Activated CD8-positive, alpha-beta memory T cell treated with anti-CD3 and anti-CD28 coated beads for 48 hours (primary cell): ENCODE measurements around the gene GSN.

ENCODE experiments used
- DNase-seq, 3 experiments: peaks; one replicate each; pipeline ENCODE4 v3.0.0-alpha.2; 2020; ENCODE audit warnings: low read depth in 2 of 3, low spot score in 2 of 3

GSN gene

DNA sequence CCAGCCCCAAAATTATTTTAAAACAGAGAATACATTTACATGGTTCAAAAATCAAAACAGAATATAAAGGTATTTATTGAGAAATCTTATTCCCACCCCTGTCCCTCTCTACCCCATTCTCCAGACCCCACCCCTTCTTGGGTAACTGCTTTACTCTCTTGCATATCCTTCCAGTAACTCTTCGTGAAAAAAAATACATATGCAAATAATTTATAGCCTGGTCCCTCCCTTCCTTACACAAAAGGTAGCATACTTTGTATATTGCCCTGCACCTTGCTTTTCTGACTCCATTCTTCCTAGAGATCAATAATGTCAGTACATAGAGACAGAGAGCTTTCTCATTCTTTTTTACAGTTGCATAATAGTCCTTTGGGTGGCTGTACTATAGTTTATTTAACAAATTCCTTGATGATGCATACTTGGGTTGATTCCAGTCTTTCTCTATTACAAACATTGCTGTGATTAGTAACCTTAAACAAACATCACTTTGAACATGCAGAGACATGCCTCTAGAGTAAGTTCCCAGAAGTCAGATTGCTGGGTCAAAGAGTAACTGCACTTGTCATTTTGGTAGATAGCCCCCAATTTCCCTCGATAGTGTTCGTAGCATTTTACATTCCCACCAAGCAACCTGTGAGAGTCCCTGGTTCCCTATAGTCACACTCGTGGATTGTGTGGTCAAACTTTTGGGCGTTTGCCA is 54.2 kb downstream of the GSN start:
- no peak for DNase-seq

DNA sequence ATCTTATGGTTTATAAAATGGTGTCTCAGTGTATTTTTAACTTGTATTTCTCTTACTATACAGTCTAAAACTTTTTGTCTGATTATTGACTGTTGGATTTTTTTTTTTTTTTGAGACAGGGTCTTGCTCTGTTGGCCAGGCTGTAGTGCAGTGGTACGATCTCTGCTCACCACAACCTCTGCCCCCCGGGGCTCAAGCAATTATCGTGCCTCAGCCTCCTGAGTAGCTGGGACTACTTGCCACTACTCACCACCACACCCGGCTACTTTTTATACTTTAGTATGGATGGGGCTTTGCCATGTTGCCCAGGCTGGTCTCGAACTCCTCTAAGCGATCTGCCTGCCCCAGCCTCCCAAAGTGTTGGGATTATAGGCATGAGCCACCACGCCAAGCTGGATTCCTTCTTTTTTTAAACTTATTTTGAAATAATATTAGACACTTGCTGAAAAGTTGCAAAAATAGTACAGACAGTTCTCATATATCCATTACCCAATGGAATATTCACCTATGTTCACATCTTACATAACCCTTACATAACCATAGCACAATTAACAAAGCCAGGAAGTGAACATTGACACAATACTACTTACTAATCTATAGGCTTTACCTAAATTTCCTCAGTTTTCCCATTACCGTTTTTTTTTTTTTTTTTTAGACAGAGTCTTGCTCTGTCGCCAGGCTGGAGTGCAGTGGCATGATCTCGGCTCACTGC is 54.9 kb downstream of the GSN start:
- no peak for DNase-seq

DNA sequence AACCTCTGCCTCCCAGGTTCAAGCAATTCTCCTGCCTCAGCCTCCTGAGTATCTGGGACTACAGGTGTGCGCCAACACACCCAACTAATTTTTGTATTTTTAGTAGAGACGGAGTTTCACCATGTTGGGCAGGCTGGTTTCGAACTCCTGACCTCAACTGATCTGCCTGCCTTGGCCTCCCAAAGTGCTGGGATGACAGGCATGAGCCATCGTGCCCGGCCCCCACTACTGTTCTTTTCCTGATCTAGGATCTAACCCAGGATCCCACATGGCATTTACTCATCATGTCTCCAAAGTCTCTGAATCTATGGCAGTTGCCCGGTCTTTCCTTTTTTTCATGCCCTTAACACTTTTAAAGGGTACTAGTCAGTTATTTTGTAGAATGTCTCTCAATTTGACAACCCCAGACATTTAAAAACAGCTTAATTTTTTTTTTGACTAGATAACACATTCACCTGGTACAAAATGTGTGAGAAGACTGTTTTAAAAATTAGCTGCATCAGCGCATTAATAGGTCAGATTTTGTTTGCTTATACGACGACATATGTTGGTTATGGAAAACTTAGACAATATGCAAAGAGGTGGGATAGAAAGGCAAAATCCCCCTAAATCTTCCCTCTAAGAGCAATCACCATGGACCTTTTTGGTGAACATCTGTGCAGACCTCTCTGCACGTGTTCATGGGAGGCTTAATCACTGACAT is 55.6 kb downstream of the GSN start:
- DNase-seq: no peak

DNA sequence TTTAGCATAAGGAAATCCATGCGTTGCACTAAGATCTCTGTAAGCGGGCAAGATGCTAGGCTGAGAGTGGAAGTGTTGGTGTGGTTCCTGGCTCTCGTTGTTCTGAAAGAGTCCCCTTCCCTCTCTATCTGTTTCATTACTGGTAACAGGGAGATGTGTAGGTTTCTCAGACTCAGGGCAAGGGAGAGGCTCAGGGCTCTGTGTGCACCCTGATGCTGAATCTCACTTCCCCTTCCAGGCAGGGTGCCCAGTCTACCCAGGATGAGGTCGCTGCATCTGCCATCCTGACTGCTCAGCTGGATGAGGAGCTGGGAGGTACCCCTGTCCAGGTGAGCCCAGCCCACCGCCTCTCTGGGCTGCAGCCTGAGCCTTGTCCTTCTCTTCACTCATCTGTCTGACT is 56.4 kb downstream of the GSN start:
- DNase-seq: no peak

DNA sequence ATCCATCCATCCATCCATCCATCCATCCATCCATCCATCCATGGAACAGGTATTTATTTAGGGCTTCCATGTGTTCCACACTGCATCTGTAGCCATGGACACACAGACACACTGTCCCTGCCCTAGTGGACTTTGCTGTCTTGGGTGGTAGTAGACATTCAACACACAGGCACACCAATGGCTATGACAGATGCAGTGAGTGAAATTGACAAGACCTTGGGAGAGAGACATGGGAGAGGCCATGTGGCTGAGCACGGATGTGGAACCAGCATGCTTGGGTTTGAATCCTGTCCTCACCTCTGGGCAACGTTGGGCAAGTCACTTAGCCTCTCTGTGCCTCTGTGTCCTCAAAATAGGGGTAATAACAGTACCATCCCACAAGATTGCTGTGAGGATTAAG is 56.8 kb downstream of the GSN start:
- no peak for DNase-seq

DNA sequence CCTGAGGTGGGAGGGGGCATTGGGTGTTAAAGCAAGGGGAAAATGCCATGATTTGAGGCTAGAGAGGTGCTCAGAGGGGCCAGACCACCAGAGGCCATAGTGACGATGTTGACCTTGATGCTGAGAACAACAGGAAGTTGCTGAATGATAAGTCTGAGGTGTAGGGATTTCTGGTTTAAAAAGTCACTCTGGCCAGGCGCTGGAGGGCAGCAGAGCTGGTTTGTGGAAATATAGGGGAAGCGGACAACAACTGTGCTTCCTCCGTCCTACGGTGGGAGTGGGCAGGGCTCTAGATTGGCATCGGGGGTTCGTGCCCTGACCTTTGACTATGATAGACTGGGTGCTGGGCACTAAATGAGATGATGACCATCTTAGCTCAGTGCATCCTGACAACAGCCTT is 57.4 kb downstream of the GSN start:
- no peak for DNase-seq

DNA sequence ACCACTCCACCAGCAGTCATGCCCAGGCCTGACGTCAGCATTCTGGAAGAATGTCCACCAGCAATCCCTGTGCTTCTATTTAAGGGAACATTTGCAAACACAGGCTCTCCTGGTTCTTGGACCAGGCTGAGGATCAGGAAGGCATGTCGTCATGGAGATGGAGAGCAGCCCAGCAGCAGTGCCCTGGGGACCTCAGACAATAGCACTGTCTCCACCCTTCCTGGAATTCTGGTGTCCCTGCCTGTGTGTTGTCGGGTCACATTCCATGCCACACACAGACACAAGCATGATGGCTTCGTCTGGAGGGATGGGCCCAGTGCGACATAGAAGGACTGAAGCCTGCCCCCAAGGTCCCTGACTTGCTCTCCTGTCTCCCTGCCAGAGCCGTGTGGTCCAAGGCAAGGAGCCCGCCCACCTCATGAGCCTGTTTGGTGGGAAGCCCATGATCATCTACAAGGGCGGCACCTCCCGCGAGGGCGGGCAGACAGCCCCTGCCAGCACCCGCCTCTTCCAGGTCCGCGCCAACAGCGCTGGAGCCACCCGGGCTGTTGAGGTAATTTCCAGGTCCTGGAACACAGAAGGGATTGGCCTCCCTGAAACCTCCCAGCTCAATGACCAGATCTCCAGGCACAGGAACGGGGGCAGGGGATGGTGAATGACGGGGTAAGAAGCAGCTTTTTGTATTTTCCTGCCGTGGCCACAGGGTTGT is 58.3 kb downstream of the GSN start:
- no peak for DNase-seq

DNA sequence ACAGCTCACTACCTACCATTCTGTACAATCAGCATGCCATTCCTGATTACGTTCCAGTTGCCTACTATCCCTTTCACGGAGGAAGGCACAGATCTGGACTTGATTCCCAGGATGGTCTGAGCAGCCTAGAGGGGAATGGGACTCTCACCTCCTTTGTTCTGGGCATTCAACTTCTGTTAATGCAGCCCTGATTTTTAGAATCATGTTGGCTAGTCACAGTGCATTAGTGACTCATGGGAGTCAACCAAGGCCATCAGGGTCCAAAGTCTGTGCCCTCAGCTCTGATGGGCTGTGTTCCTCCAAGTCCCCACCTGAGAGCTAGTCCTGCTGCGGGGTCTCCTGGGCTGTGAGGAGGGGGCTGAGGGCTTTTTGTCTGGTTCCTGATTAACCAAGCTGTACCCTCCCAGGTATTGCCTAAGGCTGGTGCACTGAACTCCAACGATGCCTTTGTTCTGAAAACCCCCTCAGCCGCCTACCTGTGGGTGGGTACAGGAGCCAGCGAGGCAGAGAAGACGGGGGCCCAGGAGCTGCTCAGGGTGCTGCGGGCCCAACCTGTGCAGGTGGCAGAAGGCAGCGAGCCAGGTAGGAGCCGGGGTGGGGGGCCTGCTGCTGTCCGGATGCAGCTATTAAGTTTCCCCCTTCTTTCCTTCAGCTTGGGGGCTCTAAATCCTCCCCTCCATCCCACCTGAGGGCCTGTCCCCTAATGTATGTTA is 59.1 kb downstream of the GSN start:
- no peak for DNase-seq

DNA sequence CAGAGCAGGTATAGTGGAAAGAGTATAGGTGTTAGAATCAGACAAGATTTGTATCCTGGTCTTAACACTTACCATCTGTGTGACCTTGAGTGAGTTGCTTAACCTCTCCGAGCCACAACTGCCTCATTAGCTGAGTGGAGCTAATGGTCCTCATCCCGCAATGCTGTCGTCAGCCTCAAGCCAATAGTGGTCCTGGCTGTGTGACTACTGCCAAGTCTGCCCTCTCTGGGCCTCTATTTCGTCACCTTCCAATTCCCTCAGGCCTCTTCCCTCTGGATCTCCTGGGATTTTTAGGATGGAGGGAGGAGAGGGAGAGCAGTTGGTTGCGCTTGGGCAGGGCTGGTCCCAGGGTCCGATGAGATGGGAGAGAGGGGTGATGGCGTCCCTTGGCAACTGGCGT is 60.5 kb downstream of the GSN start:
- DNase-seq: no peak

DNA sequence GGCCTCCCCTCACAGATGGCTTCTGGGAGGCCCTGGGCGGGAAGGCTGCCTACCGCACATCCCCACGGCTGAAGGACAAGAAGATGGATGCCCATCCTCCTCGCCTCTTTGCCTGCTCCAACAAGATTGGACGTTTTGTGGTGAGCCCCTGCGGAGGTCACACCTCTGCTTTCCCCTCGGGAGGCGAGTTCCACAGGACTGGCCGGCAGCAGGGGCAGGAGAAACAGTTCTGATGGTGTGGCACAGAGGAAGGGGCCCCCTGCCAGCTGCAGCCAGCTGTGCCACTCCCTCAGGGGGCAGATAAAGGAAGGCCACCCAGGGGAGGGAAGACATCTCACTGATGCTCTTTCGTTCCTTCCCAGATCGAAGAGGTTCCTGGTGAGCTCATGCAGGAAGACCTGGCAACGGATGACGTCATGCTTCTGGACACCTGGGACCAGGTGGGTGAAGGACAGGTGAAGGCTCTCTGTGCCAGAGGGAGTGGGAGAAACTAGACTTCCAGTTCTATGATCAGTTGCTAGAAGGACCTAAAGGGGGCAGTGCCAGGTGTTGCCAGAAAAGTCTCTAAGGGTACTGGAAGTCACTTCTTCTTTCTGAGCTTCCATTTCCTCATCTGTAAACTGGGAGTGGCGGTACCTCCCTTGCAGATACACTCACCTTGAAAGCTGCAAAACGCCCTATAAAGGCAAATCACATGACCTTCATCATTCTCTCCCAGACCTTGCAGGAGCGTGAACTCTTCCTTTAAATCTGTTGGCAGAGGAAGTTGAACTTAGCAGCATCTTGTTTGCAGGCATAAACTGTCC is 61.1 kb downstream of the GSN start:
- no peak for DNase-seq

DNA sequence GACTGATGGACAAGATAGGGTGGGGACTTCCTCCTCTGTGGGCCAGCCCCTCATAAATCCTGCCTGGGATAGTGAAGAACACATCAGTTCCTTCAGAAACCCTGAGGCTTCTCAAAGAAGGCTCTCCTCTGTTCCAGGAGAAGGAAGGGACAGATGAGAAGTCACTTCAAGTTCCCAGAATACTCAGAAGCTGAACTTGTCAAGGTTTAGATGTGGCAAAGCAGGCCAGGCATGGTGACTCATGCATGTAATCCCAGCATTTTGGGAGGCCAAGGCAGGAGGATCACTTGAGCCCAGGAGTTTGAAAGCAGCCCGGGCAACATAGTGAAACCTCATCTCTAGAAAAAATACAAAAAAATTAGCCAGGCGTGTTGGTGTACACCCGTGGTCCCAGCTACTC is 63.6 kb downstream of the GSN start:
- no peak for DNase-seq

DNA sequence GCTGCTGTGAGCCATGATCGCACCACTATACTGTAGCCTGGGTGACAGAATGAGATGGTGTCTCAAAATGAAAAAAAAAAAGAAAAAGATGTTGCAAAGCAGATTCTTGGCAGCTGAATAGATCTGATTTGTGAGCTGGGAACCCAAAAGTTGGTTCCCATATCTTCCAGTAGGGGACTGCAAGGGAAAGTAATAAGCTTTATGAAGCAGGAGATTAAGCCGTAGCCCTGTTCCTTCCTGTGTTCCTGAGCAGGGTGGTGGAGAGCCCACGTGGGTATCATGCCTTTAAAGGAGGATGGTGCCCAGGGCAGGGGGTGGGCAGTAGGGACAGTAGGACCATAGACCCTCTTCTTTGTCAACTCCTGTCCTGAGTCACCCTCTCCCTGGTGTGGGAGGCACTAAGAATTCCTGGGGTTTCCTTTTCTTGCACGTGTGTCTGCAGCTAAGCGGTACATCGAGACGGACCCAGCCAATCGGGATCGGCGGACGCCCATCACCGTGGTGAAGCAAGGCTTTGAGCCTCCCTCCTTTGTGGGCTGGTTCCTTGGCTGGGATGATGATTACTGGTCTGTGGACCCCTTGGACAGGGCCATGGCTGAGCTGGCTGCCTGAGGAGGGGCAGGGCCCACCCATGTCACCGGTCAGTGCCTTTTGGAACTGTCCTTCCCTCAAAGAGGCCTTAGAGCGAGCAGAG is 64.2 kb downstream of the GSN start:
- no peak for DNase-seq

DNA sequence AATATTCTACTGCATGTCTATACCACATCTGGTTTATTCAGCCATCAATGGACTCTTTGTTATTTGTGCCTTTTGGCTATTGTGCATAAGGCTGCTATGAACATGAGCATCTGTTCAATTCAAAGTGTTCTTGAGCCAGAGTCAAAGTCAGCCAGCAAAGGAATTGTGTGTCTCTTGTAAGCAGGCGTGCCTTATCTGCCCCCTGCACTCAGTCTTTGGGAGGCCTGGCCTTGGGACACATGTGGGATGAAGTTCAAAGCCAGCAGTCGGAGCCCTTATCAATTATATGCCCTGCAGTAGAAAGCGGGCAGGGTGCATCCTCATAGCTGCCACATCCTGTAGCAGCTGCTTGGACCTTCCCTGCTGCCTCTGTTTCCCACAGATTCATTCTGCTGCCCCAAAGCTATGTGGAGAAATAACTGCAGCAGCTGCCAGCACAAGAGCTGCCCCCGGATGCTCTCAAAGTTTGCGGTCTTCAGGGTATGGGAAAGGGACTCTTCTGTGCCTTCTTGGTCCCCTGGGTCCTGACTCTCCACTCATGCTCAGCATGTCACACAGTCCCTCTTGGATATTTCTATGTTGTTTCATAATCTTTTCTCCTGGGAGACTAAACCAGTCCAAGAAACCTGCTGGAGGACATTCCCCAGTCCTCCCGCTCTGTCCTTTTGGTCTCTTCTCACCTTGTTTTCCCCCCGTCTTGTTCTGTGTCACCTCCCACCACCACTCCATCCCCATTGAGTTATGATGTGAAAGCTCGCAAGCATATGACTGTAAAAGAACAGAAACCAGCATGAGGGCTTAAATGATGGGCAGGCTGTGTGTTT is 66.2 kb downstream of the GSN start:
- no peak for DNase-seq

DNA sequence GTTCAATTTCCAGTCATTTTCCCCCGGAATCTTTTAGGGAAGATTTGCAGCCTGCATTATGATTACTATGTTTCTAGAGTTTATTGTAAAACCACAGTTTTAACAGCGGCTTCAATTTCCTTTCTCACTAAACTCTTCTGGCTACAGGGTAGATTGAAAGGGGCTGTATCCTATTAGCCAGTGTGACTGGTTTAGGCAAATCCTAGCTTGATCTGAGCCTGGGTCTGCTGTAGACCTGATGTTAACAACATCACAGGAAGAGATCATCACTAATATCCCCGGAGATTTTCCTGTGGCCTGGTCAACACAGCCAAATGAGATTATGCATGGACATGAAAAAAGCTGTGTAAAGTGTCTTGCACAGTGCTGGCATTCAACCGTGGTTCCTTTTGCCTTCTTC is 68.7 kb downstream of the GSN start:
- DNase-seq: no peak

DNA sequence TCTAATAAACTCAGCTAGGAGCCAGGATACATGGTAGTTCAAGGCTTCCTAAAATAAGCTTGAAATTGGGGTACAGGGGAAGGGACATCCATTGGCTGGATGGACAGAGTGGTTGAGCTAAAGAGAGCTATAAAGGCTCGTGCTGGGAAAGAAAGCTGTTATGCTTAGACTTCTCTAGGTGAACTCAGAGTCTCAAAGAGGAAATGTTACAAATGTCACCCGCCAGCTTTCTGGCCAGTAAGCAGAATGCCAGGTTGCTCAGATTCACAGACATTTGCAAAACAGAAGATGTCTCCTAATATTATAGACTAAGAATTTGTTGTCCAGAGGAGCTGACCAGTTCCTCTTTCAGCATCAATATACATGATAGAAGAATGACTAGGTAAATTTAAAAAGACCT is 71.5 kb downstream of the GSN start:
- DNase-seq: no peak

DNA sequence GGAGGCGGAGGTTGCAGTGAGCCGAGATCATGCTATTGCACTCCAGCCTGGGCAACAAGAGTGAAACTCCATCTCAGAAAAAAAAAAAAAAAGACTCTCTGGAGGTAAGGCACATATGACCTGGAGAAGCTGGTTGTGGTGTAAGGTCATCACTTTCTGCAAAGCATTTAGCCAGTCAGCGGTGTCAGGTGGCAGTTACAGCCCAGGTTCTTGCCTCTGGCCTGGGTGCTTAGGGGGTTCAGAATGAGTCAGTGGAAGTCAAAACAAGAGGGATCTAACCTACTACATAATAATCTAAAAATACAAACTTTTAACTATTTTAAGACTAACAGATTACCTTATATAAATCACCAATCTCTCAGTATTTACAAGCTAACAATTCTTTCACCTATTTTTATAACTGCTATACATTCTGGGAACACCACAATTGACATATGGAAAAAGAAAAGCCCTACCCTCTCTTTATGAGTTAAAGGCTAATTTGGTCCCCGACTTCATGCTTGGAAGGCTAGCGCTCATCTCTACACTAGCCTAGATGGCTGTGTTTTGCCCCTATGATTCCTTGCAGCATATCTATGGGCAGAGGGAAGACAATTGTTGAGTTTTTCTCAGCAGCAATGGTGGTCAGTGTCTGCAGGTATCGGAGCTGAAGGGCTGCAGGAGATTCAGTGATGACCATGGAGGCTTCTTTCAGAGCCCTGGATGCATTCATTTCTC is 72.9 kb downstream of the GSN start:
- DNase-seq: no peak

DNA sequence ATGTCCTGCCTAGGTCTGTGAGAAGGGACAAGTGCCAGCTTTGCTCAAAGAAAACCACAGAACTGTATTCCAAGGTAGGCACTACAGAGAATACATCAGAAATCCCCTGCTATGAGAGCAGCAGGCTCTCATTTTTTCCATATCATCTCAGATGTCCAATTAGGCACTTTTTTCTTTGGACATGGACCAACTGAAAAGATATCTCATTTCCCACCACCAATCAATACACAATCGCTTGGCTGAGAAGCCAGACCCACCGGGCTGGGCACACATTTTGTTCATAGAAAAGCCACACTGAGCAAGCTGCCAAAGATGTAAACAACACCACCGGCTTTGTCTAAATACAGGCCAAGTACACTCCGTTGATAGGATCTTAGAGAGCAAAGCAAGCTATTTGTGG is 76.2 kb downstream of the GSN start:
- no peak for DNase-seq

DNA sequence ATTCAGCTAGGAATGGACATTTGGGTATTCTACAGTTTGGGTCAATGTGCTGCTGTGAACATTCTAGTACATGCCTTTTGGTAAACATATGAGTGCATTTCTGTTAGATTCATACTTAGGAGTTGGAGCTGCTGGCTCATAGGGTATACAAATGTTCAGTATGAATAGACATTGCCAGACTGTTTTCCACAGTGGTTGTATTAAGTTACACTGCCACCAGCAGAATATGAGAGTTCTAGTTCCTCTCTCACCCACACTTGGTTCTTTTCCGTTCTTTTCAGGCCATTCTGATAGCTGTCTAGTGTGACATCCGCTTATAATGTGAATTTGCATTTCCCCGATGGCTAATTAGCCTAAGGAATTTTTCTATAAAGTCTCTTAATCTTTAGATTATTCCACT is 77.1 kb downstream of the GSN start:
- no peak for DNase-seq
